ENCODE measurements around the gene MIS18BP1. TPM values are rescaled to one million over a fixed set of nuclear protein-coding genes. Genes with fewer than 3 reads are reported as not detected.
"Not testable (repeated sequence)": the region's sequence is repeated elsewhere in the genome, so short reads cannot be mapped to it uniquely, and the experiment has no call there.

The MIS18BP1 gene
- total RNA-seq, 1 experiment from 2014 or later, result 42.8 TPM

GRCh38 chr14:45246691-45247090 lies 6.3 kb downstream of the MIS18BP1 start:
- DNase-seq (ENCODE audit: low read depth), result no peak

- DNase-seq (ENCODE audit: low read depth), result no peak
Measured at GRCh38 chr14:45246151-45246550, 6.9 kb downstream of the MIS18BP1 start.

GRCh38 chr14:45242706-45243105 lies 10.3 kb downstream of the MIS18BP1 start:
- no peak for DNase-seq (ENCODE audit: low read depth)

DNA sequence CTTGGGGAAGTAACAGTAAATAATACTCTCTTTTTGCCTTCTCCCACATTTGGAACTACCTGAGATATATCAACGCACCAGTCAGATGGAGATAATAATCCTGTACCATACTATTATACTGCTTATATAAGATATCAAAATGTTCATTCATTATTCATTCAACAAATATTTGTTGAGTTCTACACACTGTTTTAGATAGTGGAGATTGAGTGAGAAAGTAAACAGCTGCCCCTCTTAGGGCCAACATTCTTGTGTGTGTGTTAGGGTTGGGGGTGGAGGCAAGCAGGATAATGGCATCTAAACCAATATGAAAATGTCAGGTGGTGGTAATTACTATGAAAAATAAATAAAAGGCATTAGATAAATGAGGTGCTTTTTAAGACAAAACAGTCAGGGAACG lies 14.0 kb downstream of the MIS18BP1 start:
- DNase-seq (ENCODE audit: low read depth), result no peak

GRCh38 chr14:45227566-45227965 lies 25.4 kb downstream of the MIS18BP1 start:
- DNase-seq (ENCODE audit: low read depth), result no peak

- DNase-seq (ENCODE audit: low read depth), result no peak
Measured at GRCh38 chr14:45222485-45223262, 30.3 kb downstream of the MIS18BP1 start.

DNA sequence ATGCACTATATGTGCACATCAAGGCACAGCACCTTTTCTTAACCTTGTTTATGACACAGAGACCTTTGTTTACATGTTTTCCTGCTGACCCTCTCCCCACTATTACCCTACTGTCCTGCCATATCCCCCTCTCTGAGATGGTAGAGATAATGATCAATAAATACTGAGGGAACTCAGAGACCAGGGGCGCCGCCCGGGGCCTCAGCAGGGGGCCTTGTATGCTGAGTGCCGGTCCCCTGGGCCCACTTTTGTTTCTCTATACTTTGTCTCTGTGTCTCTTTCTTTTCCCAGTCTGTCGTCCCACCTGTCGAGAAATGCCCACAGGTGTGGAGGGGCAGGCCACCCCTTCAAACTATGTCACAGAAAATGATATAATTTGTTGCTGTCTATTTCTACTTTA lies 38.7 kb downstream of the MIS18BP1 start:
- not testable (repeated sequence) for DNase-seq (ENCODE audit: low read depth)

DNA sequence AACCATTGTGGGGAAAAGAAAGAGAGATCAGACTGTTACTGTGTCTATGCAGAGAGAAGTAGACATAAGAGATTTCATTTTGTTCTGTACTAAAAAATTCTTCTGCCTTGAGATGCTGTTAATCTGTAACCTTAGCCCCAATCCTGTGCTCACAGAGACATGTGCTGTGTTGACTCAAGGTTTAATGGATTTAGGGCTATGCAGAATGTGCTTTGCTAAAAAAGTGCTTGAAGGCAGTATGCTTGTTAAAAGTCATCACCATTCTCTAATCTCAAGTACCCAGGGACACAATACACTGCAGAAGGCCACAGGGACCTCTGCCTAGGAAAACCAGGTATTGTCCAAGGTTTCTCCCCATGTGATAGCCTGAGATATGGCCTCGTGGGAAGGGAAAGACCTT lies 39.3 kb downstream of the MIS18BP1 start:
- not testable (repeated sequence) for DNase-seq (ENCODE audit: low read depth)

DNA sequence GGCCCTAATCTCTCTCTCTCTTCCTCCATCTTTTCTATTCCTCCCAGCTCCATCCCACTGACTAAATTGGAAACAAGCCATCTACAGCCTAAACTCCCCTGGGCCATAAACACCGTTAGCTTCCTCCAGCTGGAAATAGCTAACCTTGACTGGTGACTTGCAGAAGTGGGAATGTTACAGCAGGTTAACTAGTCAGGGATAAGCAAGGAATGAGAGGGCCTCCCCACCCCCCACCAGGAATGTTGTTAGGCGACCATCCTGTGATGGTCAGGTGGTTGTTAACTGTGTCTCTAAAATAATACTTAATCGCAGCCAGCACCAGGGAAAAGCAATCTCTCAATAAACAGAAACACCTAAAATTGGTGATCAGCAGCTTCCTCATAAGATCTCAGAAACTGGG lies 40.8 kb downstream of the MIS18BP1 start:
- no peak for DNase-seq (ENCODE audit: low read depth)

DNA sequence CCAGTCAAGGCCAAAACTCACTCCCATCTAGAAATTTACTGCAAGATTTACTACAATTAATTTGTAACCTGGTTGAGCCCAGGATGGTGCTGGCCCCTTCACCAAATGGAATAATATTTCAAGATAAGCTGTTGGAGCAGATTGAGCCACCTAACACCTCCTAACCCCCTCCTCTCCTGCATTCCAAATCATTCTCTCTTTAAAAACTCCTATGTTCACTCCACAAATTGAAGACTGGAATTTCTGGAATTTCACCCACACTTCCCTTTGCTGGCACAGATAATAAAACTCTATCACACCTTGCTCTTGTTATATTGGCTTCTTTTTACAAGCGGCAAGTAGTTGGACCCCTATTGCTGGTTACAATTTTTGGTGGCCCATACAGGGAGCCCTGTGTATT lies 41.7 kb downstream of the MIS18BP1 start:
- no peak for DNase-seq (ENCODE audit: low read depth)

- DNase-seq (ENCODE audit: low read depth), result no peak
Measured at GRCh38 chr14:45210159-45210558, 42.8 kb downstream of the MIS18BP1 start.

GRCh38 chr14:45204241-45204640 lies 48.8 kb downstream of the MIS18BP1 start:
- DNase-seq (ENCODE audit: low read depth), result no peak

DNA sequence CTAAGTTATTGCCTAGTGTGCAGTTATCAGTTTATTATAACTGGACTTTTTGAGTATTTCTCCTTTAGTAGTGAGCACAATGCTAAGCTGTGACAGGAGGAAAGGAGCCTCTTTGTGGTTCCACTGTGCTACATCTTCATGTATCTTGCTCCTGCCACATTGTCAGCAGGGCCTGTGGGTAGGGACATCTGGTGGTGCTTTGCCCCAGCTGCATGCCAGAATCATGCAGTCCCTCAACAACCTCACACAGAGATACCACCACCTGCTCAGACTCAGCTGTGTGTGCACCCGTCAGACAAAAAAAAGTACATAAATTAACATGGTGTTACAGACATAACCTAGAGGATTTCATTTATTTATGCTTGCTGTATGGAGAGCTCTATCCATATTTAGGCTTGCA lies 51.1 kb downstream of the MIS18BP1 start:
- DNase-seq (ENCODE audit: low read depth), result no peak

DNA sequence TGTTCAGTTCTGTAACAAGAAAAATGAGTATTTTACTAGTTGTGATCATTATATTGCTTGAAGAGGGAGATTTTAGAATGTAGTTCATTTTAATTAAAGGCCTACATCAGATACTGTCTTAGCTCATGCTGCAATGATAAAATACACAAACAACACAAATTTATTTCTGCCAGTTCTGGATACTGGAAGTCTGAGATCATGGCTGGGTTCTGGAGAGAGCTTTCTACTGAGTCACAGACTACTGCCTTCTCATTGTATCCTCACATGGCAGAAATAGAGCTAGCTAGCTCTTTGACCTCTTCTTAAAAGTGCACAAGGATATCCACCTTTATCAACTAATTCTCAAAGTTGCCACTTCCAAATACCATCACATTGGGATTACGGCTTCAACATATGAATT lies 53.8 kb downstream of the MIS18BP1 start:
- DNase-seq (ENCODE audit: low read depth), result peak; percentile 9

GRCh38 chr14:45198551-45198950 lies 54.5 kb downstream of the MIS18BP1 start:
- peak; percentile 41 for DNase-seq (ENCODE audit: low read depth)

- no peak for DNase-seq (ENCODE audit: low read depth)
Measured at GRCh38 chr14:45194964-45195363, 58.0 kb downstream of the MIS18BP1 start.

- DNase-seq (ENCODE audit: low read depth), result no peak
Measured at GRCh38 chr14:45185100-45185814, 67.7 kb downstream of the MIS18BP1 start.

- DNase-seq (ENCODE audit: low read depth), result no peak
Measured at GRCh38 chr14:45181806-45182205, 71.2 kb downstream of the MIS18BP1 start.

DNA sequence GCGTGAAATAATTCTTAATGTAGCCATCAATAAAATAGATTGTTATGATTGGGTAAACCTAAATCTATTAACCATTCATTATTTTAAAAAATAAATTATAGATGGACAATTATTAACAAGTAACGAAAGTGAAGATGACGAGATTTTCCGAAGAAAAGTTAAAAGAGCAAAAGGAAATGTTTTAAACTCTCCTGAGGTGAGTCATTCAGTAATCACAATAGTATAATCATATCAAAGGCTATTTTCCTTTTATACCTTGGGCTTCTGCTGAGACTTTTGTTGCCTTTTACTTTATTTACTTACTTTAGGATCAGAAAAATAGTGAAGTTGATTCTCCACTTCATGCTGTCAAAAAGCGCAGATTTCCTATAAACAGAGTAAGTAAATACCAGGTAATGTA lies 71.7 kb downstream of the MIS18BP1 start:
- DNase-seq (ENCODE audit: low read depth), result no peak

GRCh38 chr14:45177076-45177475 lies 75.9 kb downstream of the MIS18BP1 start:
- DNase-seq (ENCODE audit: low read depth), result no peak

DNA sequence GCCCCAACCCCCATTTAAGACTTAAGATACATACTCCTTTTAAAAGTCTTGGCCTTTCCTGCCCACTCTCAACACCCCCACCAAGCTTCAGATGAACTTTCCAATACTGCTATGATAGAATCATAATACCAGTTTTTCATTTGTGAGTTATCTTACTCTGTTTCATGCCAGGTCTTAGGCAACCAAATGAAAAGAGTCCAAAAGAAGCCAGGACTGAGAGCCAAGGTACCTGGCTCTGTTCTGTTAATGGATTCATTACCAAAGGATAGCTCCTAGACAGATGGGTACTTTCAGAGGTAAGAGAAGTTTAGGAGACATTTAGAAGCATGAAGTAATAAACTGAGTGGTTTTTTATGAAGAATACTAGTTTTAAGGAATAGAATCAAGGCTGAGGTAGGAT lies 83.1 kb downstream of the MIS18BP1 start:
- no peak for DNase-seq (ENCODE audit: low read depth)

DNA sequence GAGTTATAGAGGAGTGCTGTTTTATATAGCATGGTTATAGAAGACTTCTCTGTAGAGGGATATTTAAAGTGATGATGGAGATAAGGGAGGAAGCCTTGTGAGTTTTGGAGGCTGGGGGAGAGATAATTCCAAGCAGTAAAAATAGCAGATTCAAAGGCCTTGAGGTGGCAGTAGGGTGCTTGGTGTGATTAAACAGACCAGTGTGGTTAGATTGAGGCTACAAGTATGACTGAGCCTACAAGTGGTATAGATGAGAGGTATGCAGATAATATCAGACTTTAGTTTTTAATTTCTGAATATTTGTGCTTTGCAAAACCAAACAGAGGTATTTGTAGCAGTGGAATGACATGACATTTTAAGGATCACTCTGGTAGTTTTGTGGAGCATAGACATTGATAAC lies 96.9 kb downstream of the MIS18BP1 start:
- DNase-seq (ENCODE audit: low read depth), result no peak

Data from HT1080 (cell line).